ENCODE results near the gene SCIN.
"Not testable (repeated sequence)": the region's sequence is repeated elsewhere in the genome, so short reads cannot be mapped to it uniquely, and the experiment has no call there.

The SCIN gene

GRCh38 chr7:12553416-12553815, 17.1 kb upstream of the SCIN start:
- in situ Hi-C loops (cut with HindIII; ENCODE audit: low pct_unique_long_range_greater_than_20kb, low sequenced_read_pairs), result no loop called here
- DNase-seq (ENCODE audit: low read depth in 1 of 2, low spot score in 1 of 2), result no peak
- TF ChIP-seq JUND (IDR thresholded peaks at IDR 0.05; ENCODE audit: low read depth), result no peak

DNA sequence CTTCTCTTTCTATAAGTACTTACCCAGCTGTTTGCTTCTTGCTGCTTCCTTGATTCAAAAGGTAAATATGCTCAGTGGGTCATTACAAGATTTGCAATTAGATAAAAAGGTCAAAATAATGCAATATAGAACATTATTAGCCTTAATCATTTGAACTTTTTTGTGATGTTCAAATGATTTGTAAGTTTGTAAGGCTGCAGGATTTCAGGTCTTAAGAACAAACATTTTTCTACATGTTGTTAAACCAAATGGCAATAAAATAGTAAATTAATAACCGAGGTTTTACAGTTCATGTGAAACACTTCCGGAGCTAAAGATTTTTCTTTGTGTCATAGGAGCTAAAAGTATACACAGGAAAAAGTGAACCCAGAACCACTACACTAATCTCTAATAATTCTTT, 16.2 kb upstream of the SCIN start:
- DNase-seq (ENCODE audit: low read depth in 1 of 2, low spot score in 1 of 2), result no peak
- in situ Hi-C loops (cut with HindIII; ENCODE audit: low pct_unique_long_range_greater_than_20kb, low sequenced_read_pairs), result no loop called here
- TF ChIP-seq JUND (IDR thresholded peaks at IDR 0.05; ENCODE audit: low read depth), result no peak

GRCh38 chr7:12554872-12555271, 15.6 kb upstream of the SCIN start:
- in situ Hi-C loops (cut with HindIII; ENCODE audit: low pct_unique_long_range_greater_than_20kb, low sequenced_read_pairs), result no loop called here
- TF ChIP-seq JUND (IDR thresholded peaks at IDR 0.05; ENCODE audit: low read depth), result no peak

GRCh38 chr7:12555695-12556094, 14.8 kb upstream of the SCIN start:
- DNase-seq (ENCODE audit: low read depth in 1 of 2, low spot score in 1 of 2); in situ Hi-C loops (cut with HindIII; ENCODE audit: low pct_unique_long_range_greater_than_20kb, low sequenced_read_pairs): not testable (repeated sequence)

More at GRCh38 chr7:12554872-12555271, 15.6 kb upstream of the SCIN start:
- no peak for DNase-seq (ENCODE audit: low read depth in 1 of 2, low spot score in 1 of 2)

GRCh38 chr7:12556139-12556792, 14.3 kb upstream of the SCIN start:
- in situ Hi-C loops (cut with HindIII; ENCODE audit: low pct_unique_long_range_greater_than_20kb, low sequenced_read_pairs); DNase-seq (ENCODE audit: low read depth in 1 of 2, low spot score in 1 of 2): not testable (repeated sequence)

- no peak for TF ChIP-seq JUND (IDR thresholded peaks at IDR 0.05; ENCODE audit: low read depth)
- DNase-seq (ENCODE audit: low read depth in 1 of 2, low spot score in 1 of 2), result no peak
- in situ Hi-C loops (cut with HindIII; ENCODE audit: low pct_unique_long_range_greater_than_20kb, low sequenced_read_pairs), result no loop called here
Observed at GRCh38 chr7:12557282-12557681, 13.2 kb upstream of the SCIN start.

- in situ Hi-C loops (cut with HindIII; ENCODE audit: low pct_unique_long_range_greater_than_20kb, low sequenced_read_pairs), result no loop called here
- DNase-seq (ENCODE audit: low read depth in 1 of 2, low spot score in 1 of 2), result no peak
- TF ChIP-seq JUND (IDR thresholded peaks at IDR 0.05; ENCODE audit: low read depth), result no peak
Observed at GRCh38 chr7:12564996-12565764, 5.3 kb upstream of the SCIN start.

GRCh38 chr7:12565873-12566272, 4.6 kb upstream of the SCIN start:
- in situ Hi-C loops (cut with HindIII; ENCODE audit: low pct_unique_long_range_greater_than_20kb, low sequenced_read_pairs), result no loop called here
- TF ChIP-seq JUND (IDR thresholded peaks at IDR 0.05; ENCODE audit: low read depth), result no peak
- DNase-seq (ENCODE audit: low read depth in 1 of 2, low spot score in 1 of 2), result no peak

DNA sequence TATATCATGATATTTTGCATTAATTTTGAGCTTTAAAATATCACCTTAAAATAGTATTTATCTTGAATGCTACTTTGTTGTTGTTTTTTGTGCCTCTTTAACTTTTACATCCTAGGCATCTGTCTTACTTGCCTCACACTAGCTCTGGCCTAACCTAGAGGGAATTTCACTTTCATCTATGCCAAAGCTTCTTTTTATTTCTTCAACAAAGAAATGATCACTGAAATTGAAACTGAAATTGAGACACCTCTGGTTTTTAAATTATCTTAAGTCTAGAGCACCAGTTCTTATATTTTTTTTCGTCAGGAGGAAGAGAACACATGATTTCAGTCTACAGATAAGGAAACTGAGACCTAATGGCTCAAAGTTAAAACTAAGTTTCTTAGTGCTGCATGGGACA, 3.5 kb upstream of the SCIN start:
- TF ChIP-seq JUND (IDR thresholded peaks at IDR 0.05; ENCODE audit: low read depth), result no peak
- DNase-seq (ENCODE audit: low read depth in 1 of 2, low spot score in 1 of 2), result no peak
- in situ Hi-C loops (cut with HindIII; ENCODE audit: low pct_unique_long_range_greater_than_20kb, low sequenced_read_pairs), result no loop called here

DNA sequence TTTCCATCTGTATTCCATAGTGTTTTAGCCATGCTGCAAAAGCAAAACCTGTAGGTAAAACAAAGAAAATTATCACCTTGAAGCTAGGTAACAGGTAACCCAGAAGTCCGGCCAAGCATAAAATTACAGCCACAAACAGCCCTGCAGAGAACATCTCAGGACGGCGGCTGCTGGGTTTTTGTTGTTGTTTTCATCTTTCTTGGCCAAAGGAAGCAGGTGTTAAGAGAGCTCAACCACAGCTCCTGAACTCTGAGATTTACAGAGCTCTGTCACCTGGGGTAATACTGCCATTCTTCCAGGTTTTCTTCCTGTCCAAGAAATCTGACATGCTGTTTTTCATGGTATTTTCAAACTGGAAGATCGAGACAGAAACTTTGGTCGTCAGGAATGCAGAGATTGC, 847 bp upstream of the SCIN start:
- no peak for DNase-seq (ENCODE audit: low read depth in 1 of 2, low spot score in 1 of 2)
- in situ Hi-C loops (cut with HindIII; ENCODE audit: low pct_unique_long_range_greater_than_20kb, low sequenced_read_pairs), result no loop called here
- TF ChIP-seq JUND (IDR thresholded peaks at IDR 0.05; ENCODE audit: low read depth), result no peak

- no peak for TF ChIP-seq JUND (IDR thresholded peaks at IDR 0.05; ENCODE audit: low read depth)
- in situ Hi-C loops (cut with HindIII; ENCODE audit: low pct_unique_long_range_greater_than_20kb, low sequenced_read_pairs), result no loop called here
- peak; percentile 56 to 59 for DNase-seq (ENCODE audit: low read depth in 1 of 2, low spot score in 1 of 2)
Observed at GRCh38 chr7:12570168-12570533, 369 bp upstream of the SCIN start.

GRCh38 chr7:12571691-12572090, 1.2 kb downstream of the SCIN start:
- in situ Hi-C loops (cut with HindIII; ENCODE audit: low pct_unique_long_range_greater_than_20kb, low sequenced_read_pairs), result no loop called here

DNA sequence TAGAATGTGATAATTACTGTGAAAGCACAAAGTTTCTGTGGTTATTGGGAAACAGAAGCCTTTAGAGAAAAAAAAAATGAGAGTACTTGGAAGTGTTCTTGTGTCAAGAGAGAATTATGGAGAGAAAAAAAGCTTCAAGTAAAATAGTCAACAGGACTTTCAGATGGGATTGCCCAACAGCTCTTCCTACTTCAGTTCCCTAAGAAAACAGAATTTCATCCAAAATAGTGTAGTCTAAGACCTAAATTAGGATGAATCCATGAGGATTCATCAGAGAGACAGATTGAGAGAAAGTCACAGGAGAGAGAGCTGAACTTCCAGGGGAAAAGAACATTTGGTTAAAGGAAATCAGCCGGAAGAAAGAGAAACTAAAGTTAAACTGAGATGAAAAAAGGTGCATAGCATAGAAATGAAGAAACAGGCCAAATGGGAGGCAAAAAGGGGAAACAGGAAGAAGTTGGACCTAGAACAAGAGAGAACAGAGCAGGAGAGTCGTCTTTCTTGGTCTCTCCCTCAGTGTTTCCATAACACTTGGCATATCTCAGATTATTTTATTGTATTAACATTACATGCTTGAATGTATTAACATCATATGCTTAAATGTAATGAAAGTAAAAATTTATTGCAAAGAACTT, 2.5 kb downstream of the SCIN start:
- no peak for DNase-seq (ENCODE audit: low read depth in 1 of 2, low spot score in 1 of 2)
- no peak for TF ChIP-seq JUND (IDR thresholded peaks at IDR 0.05; ENCODE audit: low read depth)
- in situ Hi-C loops (cut with HindIII; ENCODE audit: low pct_unique_long_range_greater_than_20kb, low sequenced_read_pairs), result no loop called here

More at GRCh38 chr7:12571691-12572090, 1.2 kb downstream of the SCIN start:
- no peak for DNase-seq (ENCODE audit: low read depth in 1 of 2, low spot score in 1 of 2)
- no peak for TF ChIP-seq JUND (IDR thresholded peaks at IDR 0.05; ENCODE audit: low read depth)

All from T47D (cell line).